Gastroesophageal sphincter (tissue), 4 donors: Measurements from ENCODE around the gene TBC1D1. TPM values are rescaled to one million over a fixed set of nuclear protein-coding genes. Genes with fewer than 3 reads are reported as not detected.

Experiments
- ATAC-seq: fragments of 150-250 bp; one replicate; pipeline ENCODE4 v1.9.1; 2016; ENCODE audit warnings: mild to moderate bottlenecking, moderate library complexity
- H3K27ac ChIP-seq, 4 donors: fragments of 200-600 bp; sonication (generic) in 3 of 4; 1 replicate in 3 of 4; 2 replicates in 1 of 4; pipeline ENCODE4 v1.5.1; 2016 to 2019
- H3K27me3 ChIP-seq: fragments of 200-600 bp; sonication (generic); one replicate; pipeline ENCODE4 v1.5.1; 2019
- H3K36me3 ChIP-seq, 2 donors: fragments of 200-600 bp; sonication (generic); one replicate each; pipeline ENCODE4 v1.5.1; 2019; ENCODE audit warnings: control low read depth in 1 of 2
- H3K4me1 ChIP-seq, 3 donors: fragments of 200-600 bp; sonication (generic); 1 replicate in 2 of 3; 2 replicates in 1 of 3; pipeline ENCODE4 v1.5.1; 2016 to 2019; ENCODE audit warnings: control low read depth in 2 of 3
- H3K4me3 ChIP-seq, 2 donors: fragments of 200-600 bp; sonication (generic); one replicate each; pipeline ENCODE4 v1.5.1; 2019; ENCODE audit warnings: mild to moderate bottlenecking in 1 of 2, moderate library complexity in 1 of 2
- H3K9me3 ChIP-seq, 3 donors: fragments of 200-600 bp; sonication (generic); one replicate each; pipeline ENCODE4 v1.5.1; 2017 to 2019; ENCODE audit warnings: control low read depth in 2 of 3
- EP300 ChIP-seq: sonication (generic); formaldehyde crosslinking; IDR thresholded peaks from one replicate; pipeline ENCODE4 v1.6.1; 2017; ENCODE audit warnings: antibody characterized with exemption, mild to moderate bottlenecking
- POLR2A ChIP-seq, 2 donors: fragments of 450-650 bp; IDR thresholded peaks; one replicate each; pipeline ENCODE4 v1.6.1; 2017; ENCODE audit warnings: antibody characterized with exemption in 2 of 2, mild to moderate bottlenecking in 2 of 2, moderate library complexity in 1 of 2
- POLR2AphosphoS5 ChIP-seq: sonication (generic); formaldehyde crosslinking; IDR thresholded peaks from one replicate; pipeline ENCODE4 v1.6.1; 2017; ENCODE audit warnings: antibody characterized with exemption
- WGBS, 2 donors: methylation state at CpG; one replicate each; pipeline ENCODE4 v1.1.5; 2018; ENCODE audit warnings: low coverage in 1 of 2; 5-methylcytosine and 5-hydroxymethylcytosine counted together
- total RNA-seq, 4 donors: library from RNA; depleted of rRNA; stranded (reverse); fragments of >200 nt; gene quantifications; one replicate each; pipeline ENCODE4 v1.1.0, GENCODE V29; 2016
- TF ChIP-seq, protein P1 (sequence below), 4 experiments: fragments of 200-600 bp in 2 of 4; fragments of 450-650 bp in 2 of 4; sonication (generic) in 1 of 4; IDR thresholded peaks; one replicate each; pipeline ENCODE4 v1.5.1; 2017 to 2019; ENCODE audit warnings: antibody characterized with exemption in 4 of 4, mild to moderate bottlenecking in 2 of 4, moderate library complexity in 2 of 4

Gene TBC1D1
- total RNA-seq, 4 donors from 2014 or later, result 190 to 279 (median 241) TPM

DNA sequence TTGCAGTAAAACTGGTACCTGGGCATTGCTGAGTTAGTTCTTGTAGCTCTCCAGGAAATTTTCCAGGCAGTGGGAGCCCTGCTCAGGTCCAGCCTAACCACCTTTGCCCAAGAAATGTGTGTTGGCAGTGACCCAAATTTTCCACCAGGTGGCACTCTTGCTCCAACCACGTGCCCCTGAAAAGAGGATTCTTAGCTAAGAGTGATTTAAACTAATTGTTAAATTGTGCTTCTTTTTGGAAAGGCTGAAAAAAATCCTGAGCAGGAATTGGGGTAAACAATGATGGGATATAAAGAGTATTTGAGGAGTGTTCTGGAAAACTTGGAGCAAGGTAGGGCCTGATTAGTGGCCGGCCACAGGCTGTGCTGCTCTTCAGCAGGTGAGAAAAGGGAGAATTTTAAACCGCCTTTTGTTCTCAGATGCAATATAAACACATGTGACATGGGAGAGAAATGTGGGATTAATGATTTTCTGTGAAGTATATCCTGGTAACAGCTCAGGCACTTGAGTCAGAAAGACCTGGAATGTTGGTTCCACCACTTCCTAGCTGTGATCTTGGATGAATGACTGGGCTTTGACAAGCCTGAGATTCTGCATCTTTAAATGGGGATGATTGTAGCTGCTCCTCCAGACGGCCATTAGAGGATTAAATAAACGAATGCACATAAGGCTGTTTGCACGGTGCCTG lies 288.9 kb downstream of the TBC1D1 start:
- no peak overlapping the region for H3K4me3 ChIP-seq
- WGBS, 2 donors, result 15 to 25% methylated on average over 2 to 6 of the region's 6 CpGs
- H3K27me3 ChIP-seq, result no peaks in the 10 kb centered on the region
- ATAC-seq, result peak; percentile 64
- H3K4me1 ChIP-seq, result peaks cover 0 to 15% (median 6%) of the 10 kb centered on the region in 3 donors
- H3K9me3 ChIP-seq, result no peaks in the 10 kb centered on the region
- H3K27ac ChIP-seq, result peak overlapping the region in 3 of 4 donors; percentile 26 to 42 (median 41)
- TF ChIP-seq EP300 (no peak), POLR2AphosphoS5 (peak; percentile 42), POLR2A (IDR thresholded peaks at IDR 0.05) (no peak)
- TF ChIP-seq, protein P1, sequence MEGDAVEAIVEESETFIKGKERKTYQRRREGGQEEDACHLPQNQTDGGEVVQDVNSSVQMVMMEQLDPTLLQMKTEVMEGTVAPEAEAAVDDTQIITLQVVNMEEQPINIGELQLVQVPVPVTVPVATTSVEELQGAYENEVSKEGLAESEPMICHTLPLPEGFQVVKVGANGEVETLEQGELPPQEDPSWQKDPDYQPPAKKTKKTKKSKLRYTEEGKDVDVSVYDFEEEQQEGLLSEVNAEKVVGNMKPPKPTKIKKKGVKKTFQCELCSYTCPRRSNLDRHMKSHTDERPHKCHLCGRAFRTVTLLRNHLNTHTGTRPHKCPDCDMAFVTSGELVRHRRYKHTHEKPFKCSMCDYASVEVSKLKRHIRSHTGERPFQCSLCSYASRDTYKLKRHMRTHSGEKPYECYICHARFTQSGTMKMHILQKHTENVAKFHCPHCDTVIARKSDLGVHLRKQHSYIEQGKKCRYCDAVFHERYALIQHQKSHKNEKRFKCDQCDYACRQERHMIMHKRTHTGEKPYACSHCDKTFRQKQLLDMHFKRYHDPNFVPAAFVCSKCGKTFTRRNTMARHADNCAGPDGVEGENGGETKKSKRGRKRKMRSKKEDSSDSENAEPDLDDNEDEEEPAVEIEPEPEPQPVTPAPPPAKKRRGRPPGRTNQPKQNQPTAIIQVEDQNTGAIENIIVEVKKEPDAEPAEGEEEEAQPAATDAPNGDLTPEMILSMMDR (IDR thresholded peaks at IDR 0.05), result peak; percentile 83 to 95 (median 88)
- H3K36me3 ChIP-seq, result no peaks in the 10 kb centered on the region

DNA sequence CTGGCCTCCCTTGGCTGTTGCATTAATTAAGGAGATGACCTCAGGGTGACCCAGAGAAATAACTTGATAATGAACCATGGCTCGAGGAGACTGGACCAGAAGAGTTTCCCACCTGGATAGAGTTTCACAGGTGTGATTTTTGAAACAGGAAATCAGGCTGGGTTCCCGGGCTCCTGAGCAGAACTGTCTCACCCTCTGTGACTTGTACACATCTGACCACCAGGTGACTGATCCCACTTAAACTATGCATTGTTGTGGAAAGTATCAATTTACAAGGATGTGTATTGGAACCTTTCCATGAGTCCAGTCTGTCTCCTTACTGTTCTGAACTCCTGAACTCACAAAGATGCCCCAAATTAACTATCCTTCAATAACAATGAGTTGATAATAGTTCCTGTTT lies 289.6 kb downstream of the TBC1D1 start:
- H3K4me1 ChIP-seq, result peaks cover 0 to 15% (median 6%) of the 10 kb centered on the region in 3 donors
- TF ChIP-seq, protein P1 (IDR thresholded peaks at IDR 0.05), result peak in 1 of 4 experiments; percentile 12
- no peak for TF ChIP-seq EP300
- H3K9me3 ChIP-seq, result no peaks in the 10 kb centered on the region
- H3K4me3 ChIP-seq, result no peak overlapping the region
- H3K27me3 ChIP-seq, result no peaks in the 10 kb centered on the region
- no peaks in the 10 kb centered on the region for H3K36me3 ChIP-seq
- 56 to 71% methylated on average over 1 to 2 of the region's 2 CpGs for WGBS, 2 donors
- H3K27ac ChIP-seq, result peak overlapping the region in 3 of 4 donors; percentile 26 to 42 (median 41)
- no peak for ATAC-seq

DNA sequence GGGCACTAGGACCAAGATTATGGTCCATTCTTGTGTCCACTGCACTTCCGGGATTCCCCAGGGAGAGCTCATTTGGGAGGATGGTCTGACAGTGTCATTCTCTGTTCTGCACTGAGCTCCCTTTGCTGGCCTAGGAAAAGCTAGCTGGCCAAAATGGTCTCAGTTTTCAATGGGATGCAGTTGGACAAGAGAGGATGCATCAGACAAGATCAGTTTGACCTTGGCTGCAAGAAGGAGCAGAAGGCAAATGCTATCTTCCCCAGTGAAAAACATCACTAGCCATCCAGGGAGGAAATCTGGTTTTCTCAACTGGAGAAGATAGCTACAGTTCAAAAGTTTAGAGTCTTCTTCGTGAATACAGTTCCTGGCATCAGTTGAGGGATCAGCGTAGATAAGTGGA lies 290.4 kb downstream of the TBC1D1 start:
- Histone ChIP-seq H3K27ac (no peak overlapping the region), H3K9me3 (no peaks in the 10 kb centered on the region), H3K4me1 (peaks cover 0 to 15% (median 6%) of the 10 kb centered on the region in 3 donors), H3K27me3 (no peaks in the 10 kb centered on the region), H3K4me3 (no peak overlapping the region), H3K36me3 (no peaks in the 10 kb centered on the region)
- TF ChIP-seq POLR2AphosphoS5 (no peak), POLR2A (IDR thresholded peaks at IDR 0.05) (no peak), EP300 (no peak)
- TF ChIP-seq, protein P1 (IDR thresholded peaks at IDR 0.05), result no peak
- WGBS, 2 donors, result 63 to 96% methylated on average over 2 to 3 of the region's 3 CpGs
- ATAC-seq, result no peak

DNA sequence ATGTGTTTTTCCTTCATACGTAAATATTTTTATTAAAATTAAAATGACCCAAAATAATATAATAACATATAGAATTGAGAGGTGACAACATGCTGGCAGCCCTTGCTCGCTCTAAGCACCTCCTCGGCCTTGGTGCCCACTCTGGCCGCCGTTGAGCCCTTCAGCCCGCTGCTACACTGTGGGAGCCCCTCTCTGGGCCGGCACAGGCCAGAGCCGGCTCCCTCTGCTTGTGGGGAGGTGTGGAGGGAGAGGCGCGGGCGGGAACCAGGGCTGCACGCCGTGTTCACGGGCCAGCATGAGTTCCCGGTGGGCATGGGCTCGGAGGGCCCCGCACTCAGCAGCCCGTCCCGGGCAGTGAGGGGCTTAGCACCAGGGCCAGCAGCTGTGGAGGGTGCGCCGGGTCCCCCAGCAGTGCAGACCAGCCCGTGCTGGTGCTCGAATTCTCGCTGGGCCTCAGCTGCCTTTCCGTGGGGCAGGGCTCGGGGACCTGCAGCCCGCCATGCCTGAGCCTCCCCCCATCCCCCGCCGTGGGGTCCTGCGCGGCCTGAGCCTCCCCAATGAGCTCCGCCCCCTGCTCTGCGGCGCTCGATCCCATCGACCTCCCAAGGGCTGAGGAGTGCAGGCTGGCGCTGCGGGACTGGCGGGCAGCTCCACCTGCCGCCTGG lies 291.6 kb downstream of the TBC1D1 start:
- Histone ChIP-seq H3K4me1 (peaks cover 0 to 15% (median 6%) of the 10 kb centered on the region in 3 donors), H3K4me3 (no peak overlapping the region), H3K9me3 (no peaks in the 10 kb centered on the region), H3K36me3 (no peaks in the 10 kb centered on the region), H3K27ac (no peak overlapping the region), H3K27me3 (no peaks in the 10 kb centered on the region)
- ATAC-seq, result no peak
- TF ChIP-seq POLR2AphosphoS5, result no peak
- TF ChIP-seq, protein P1 (IDR thresholded peaks at IDR 0.05), result no peak
- TF ChIP-seq EP300, result no peak
- TF ChIP-seq POLR2A (IDR thresholded peaks at IDR 0.05), result no peak
- WGBS, 2 donors, result 96% methylated on average over 6 of the region's 40 CpGs; no CpG with 5 or more reads in 1 of the 2 donors
